ENCODE data around the gene KLRF2.

Gene KLRF2

GRCh38 chr12:9869307-9870161 is 11.8 kb upstream of the KLRF2 start, which contains the start of gene CLEC2B:
CLEC2B (minus strand) TSS chr12:9869354.
- TF ChIP-seq ZSCAN23 (tag by site-specific recombination; IDR thresholded peaks at IDR 0.05) (no peak), ZNF248 (tag by site-specific recombination; IDR thresholded peaks at IDR 0.05) (no peak), ZNF792 (tag by site-specific recombination; IDR thresholded peaks at IDR 0.05) (no peak), ZFHX2 (tag by site-specific recombination; conservative IDR thresholded peaks at IDR 0.05) (peak; percentile 33; the same call in 1 of the 2 replicates), ZBTB10 (tag by site-specific recombination; IDR thresholded peaks at IDR 0.05) (no peak)
- TF ChIP-seq, protein P1, sequence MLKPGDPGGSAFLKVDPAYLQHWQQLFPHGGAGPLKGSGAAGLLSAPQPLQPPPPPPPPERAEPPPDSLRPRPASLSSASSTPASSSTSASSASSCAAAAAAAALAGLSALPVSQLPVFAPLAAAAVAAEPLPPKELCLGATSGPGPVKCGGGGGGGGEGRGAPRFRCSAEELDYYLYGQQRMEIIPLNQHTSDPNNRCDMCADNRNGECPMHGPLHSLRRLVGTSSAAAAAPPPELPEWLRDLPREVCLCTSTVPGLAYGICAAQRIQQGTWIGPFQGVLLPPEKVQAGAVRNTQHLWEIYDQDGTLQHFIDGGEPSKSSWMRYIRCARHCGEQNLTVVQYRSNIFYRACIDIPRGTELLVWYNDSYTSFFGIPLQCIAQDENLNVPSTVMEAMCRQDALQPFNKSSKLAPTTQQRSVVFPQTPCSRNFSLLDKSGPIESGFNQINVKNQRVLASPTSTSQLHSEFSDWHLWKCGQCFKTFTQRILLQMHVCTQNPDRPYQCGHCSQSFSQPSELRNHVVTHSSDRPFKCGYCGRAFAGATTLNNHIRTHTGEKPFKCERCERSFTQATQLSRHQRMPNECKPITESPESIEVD (tag by site-specific recombination; IDR thresholded peaks at IDR 0.05) = 0 out of 2 replicates have a peak, but pooled peaks have one; percentile 10
- H3K4me1 ChIP-seq (ENCODE audit: control insufficient read depth, insufficient read depth, low read length) = no peaks in the 10 kb centered on the region
- ChIA-PET CTCF (interaction anchor here (1.1 kb wide), 1 partner anchor 8 kb away, joined by 3 read pairs; no protein-coding TSS in a partner anchor), POLR2A (no interaction called here)
- no peaks in the 10 kb centered on the region for H3K9me3 ChIP-seq (ENCODE audit: control insufficient read depth, insufficient read depth, low read depth, low read length)
- no peak within 1 kb of the TSS for H3K27ac ChIP-seq (ENCODE audit: extremely low read depth, low read depth, low read length)
- no peak within 1 kb of the TSS; the same call in none of the 2 replicates for H3K4me3 ChIP-seq (ENCODE audit: low read depth, low read length)
- no peaks in the 10 kb centered on the region for H3K36me3 ChIP-seq (ENCODE audit: control insufficient read depth in 2 of 2, insufficient read depth in 1 of 2, low read length in 2 of 2)

DNA sequence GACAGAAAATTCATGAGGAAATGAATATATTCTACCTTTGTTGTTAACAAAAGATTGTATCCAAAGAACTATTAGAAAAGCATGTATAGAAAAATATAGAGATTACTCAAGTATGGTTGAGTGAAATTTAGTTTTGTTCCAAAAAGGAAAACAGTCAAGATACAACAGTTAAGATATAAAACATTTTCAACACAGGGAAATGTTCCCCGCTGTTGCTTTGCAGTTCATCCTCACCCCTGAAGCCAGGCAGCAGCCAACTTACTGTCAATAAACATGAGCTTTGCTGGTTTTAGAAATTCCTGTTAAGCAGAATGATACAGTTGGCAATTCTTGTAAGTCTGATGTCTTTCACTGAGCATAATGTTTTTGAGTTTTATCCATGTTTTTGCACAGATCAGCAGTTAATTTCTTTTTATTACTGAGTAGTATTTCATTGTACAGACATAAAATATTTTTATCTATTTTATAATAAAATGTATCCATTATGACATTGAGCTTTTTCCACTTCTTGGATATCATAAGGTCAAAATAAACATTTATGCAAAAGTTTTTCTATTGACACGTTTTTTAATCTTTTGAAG is 10.9 kb upstream of the KLRF2 start:
- CTCF ChIA-PET = interaction anchor here (1.0 kb wide), 1 partner anchor 127 kb away, joined by 3 read pairs; no protein-coding TSS in a partner anchor
- H3K4me1 ChIP-seq (ENCODE audit: control insufficient read depth, insufficient read depth, low read length) = no peaks in the 10 kb centered on the region
- no peak overlapping the region for H3K27ac ChIP-seq (ENCODE audit: extremely low read depth, low read depth, low read length)
- H3K36me3 ChIP-seq (ENCODE audit: control insufficient read depth in 2 of 2, insufficient read depth in 1 of 2, low read length in 2 of 2) = no peaks in the 10 kb centered on the region
- no peaks in the 10 kb centered on the region for H3K9me3 ChIP-seq (ENCODE audit: control insufficient read depth, insufficient read depth, low read depth, low read length)
- POLR2A ChIA-PET = no interaction called here
- TF ChIP-seq ZNF76 (tag by site-specific recombination; IDR thresholded peaks at IDR 0.05; ENCODE audit: borderline replicate concordance, low read depth) = no peak
- no peak for TF ChIP-seq ZBTB6 (tag by site-specific recombination; IDR thresholded peaks at IDR 0.05)
- TF ChIP-seq ZNF513 (tag by site-specific recombination; IDR thresholded peaks at IDR 0.05) = no peak
- no peak for TF ChIP-seq ZNF404 (tag by site-specific recombination; IDR thresholded peaks at IDR 0.05)
- no peak for TF ChIP-seq ZNF121 (tag by site-specific recombination; IDR thresholded peaks at IDR 0.05)
- no peak for TF ChIP-seq MYNN (tag by site-specific recombination; IDR thresholded peaks at IDR 0.05; ENCODE audit: borderline replicate concordance)
- no peak overlapping the region for H3K4me3 ChIP-seq (ENCODE audit: low read depth, low read length)

Measured in HEK293 (cell line).